Smooth muscle cell of the brain vasculature (primary cell): ENCODE data around the gene AQP12B.

Source experiments
- DNase-seq: peaks from one replicate; pipeline ENCODE4 v3.0.0-alpha.2; 2012; ENCODE audit warnings: low read depth, low spot score

The AQP12B gene

DNA sequence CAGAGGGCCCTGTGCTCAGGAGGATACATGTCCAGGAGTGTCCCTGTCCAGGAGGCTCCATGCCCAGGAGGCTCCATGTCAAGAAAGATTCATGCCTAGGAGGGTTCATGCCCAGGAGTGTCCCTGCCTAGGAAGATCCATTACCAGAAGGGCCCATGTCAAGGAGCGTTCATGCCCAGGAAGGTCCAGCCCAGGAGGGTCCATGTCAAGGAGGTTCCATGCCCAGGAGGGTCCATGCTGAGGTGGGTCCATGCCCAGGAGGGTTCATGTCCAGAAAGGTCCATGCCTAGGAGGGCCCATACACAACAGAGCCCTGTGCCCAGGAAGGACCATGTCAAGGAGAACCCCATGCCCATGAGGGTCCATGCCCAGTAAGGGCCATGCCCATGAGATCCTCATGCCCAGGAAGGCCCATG, 50.4 kb downstream of the AQP12B start:
- DNase-seq: no peak

DNA sequence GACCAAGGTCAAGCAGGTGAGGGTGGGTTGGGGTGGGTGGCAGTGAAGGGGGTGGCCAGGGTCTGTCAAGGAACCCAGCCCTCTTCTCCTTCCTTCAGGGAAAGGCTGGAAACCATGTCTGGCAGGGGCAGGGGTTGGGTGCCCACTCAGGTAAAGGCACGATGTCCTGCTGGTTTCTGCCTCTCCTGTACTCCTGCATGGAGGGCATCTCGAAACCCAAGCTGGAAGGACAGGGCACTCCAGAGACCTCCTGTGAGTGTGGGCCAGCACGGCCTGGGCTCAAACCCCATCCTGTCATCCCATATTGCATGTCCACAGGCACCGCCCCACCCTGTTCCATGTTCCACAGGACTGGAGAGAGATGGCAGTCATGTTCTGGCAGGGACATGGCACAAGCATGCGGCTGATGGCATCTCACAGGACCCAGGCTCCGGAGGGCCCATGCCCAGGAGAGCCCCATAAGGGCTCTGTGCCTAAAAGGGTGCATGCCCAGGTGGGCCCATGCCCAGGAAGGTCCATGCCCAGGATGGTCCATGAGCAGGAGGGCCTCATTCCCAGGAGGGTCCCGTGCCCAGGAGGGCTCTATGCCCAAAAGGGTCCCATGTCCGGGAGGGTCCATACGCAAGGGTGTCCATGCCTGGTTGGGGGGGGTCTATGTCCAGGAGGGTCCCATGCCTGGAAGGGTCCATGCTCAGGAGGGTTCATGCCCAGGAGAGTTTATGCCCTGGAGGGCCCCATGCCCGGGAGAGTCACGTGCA, 51.0 kb downstream of the AQP12B start:
- DNase-seq: no peak

DNA sequence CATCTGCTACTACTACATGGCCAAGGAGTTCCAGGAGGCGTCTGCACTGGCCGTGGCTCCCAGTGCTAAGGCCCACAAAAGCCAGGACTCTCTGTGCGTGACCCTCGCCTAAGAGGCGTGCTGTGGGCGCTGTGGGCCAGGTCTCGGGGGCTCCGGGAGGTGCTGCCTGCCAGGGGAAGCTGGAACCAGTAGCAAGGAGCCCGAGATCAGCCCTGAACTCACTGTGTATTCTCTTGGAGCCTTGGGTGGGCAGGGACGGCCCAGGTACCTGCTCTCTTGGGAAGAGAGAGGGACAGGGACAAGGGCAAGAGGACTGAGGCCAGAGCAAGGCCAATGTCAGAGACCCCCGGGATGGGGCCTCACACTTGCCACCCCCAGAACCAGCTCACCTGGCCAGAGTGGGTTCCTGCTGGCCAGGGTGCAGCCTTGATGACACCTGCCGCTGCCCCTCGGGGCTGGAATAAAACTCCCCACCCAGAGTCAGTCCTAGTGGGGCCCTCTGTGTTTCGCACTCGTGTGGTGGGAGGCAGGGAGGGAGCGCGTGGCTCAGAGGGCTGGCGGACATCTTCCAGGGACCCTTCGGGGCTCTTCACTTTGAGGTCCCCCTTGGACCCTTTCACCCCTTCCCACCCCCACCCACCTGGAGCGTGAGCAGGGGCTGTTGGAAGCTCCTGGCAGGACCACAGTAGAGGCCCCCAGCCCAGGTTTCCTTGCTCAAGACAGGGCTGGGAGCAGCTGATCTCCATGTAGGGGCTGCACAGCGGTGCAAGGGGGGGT, 51.7 kb downstream of the AQP12B start:
- no peak for DNase-seq

DNA sequence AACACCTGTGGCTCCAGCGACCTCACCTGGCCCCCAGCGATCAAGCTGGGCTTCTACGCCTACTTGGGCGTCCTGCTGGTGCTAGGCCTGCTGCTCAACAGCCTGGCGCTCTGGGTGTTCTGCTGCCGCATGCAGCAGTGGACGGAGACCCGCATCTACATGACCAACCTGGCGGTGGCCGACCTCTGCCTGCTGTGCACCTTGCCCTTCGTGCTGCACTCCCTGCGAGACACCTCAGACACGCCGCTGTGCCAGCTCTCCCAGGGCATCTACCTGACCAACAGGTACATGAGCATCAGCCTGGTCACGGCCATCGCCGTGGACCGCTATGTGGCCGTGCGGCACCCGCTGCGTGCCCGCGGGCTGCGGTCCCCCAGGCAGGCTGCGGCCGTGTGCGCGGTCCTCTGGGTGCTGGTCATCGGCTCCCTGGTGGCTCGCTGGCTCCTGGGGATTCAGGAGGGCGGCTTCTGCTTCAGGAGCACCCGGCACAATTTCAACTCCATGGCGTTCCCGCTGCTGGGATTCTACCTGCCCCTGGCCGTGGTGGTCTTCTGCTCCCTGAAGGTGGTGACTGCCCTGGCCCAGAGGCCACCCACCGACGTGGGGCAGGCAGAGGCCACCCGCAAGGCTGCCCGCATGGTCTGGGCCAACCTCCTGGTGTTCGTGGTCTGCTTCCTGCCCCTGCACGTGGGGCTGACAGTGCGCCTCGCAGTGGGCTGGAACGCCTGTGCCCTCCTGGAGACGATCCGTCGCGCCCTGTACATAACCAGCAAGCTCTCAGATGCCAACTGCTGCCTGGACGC, 52.5 kb downstream of the AQP12B start:
- DNase-seq: no peak

DNA sequence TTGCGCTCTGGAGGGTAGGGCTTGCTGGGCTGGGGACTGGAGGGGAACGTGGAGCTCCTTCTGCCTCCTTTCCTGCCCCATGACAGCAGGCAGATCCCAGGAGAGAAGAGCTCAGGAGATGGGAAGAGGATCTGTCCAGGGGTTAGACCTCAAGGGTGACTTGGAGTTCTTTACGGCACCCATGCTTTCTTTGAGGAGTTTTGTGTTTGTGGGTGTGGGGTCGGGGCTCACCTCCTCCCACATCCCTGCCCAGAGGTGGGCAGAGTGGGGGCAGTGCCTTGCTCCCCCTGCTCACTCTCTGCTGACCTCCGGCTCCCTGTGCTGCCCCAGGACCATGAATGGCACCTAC, 53.1 kb downstream of the AQP12B start:
- no peak for DNase-seq

DNA sequence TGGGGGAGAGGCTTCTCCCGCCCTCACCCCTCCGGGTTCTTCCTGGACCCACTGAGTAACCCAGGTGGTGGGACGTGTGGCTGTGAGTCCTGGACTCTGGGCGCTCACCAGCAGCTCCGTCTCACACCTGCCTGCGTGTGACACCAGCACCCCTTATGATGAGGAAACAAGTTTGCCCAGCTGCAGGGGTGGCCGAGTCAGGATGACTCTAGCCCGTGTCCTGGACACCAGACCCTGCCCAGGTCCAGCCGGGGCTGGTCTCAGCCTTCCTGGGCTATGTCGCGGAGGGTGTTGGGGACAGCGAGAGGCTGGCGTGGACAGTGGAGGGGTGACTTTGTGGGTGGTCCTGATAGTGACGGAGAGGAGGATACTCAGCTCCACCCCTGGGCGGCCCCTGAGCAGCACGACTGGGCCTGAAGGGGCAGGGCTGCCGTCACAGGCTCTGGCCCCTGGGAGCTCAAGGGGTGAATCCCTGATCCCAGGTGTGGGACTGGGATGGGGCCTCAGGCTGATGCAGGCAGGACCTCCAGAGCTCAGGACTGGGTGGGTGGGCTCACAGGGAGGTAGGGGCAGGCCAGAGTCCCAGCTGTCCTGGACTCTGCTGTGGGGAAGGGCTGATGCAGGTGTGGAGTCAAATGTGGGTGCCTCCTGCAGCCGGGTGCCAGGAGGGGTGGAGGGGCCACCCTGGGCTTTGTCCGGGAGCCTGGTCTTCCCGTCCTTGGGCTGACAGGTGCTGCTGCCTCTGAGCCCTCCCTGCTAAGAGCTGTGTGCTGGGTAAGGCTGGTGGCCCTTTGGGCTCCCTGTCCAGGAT, 53.7 kb downstream of the AQP12B start:
- DNase-seq: no peak

DNA sequence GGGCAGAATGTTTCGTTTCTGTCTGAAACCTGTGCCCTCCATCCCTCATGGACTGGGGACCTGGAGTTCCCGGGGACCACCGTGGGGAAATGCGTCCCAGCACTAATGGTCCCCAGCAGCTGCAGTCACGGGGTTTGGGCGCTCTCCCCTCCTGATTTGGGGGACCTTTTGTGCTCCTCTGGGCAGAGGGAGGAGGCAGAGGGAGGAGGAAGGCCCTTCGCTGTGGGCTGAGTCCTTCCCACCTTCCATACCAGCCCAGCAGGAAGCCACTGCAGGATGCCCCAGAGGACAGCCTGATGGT, 54.2 kb downstream of the AQP12B start:
- no peak for DNase-seq

DNA sequence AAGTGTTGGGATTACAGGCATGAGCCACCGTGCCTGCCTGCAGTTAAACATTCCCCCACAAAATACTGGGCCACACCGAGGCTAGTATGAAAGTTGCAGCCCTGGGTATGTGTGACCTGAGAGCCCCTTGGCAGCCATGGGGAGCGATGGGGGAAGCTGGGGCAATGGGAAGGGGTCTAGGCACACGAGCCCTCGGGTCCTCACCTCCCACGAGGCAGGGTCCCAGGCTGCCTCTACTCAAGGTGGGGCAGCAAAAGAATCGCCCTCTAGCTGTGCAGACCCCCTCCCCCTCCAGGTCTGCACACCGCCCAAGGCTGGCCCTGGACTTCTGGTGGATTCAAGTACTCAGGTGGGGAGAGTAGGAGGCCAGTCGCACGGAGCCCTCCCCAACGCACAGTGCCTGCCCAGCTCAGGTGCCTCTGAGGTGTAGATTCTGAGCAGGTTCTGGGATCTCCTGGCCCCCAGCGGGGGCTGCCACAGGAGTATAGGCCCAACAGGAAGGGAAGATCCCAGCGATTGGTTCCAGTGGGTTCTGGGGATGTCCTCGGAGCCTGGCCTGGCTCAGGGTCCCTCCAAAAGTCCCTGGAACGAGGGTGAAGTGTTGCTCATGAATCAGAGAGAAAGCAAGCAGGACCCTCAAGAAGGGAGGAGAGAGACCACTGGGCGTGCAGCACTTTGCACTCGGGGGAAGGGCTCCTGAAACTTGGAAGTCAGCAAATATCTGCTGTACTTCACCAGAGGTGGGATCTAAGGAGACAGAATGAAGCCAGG, 54.8 kb downstream of the AQP12B start:
- no peak for DNase-seq

DNA sequence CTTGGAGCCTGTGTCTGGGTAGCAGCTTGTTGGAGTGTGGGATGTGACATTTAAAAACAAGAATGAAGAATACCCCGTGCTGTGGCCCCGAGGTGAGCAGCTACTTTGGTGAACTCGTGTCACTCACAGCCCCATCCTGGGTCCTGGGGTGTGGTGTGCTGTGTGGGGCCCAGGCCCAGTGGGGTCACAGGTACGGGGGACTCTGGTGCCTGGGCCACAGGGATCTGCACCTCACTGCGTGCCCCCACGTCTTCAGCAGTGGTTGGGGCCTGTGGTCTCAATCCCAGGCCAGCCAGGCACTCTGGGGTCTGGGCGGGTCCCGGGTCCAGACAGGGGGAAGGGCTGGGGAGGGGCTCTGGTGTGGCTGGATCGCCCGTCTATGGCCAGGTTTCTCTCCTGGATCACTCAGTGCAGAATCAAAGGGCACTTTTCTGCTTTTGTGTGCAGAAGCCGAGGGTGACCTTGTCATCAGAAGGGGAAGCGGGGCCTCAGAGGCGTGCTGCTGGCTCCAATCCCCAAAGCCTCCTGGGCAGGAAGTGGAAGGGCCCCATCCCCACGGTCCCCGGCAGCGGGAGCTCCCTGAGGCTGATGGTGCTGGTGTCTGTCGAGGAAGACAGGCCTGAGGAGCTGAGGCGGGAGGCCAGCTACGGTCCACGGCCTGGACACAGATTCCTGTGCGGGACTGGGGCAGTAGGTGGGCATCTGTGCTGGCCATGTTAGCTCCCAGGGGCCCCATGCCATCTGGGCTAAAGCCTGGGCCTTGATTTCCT, 56.0 kb downstream of the AQP12B start:
- DNase-seq: no peak
